HEK293T (cell line): ENCODE data around the gene MPDU1.

Experiments
- CTCF ChIA-PET: fragments of 350-600 bp; formaldehyde crosslinking; extraction: SDS; loops from one replicate; lab custom pipeline; 2021; ENCODE audit warnings: antibody characterized with exemption, inconsistent platforms; lab: Yijun Ruan, JAX
- POLR2A ChIA-PET: fragments of 350-600 bp; formaldehyde crosslinking; extraction: SDS; loops from one replicate; lab custom pipeline; 2020; ENCODE audit warnings: antibody characterized with exemption, inconsistent platforms; lab: Yijun Ruan, JAX
- DNase-seq: peaks from one replicate; pipeline ENCODE4 v3.0.0; 2012; ENCODE audit warnings: mixed read lengths; ENCODE audit errors: extremely low spot score
- ARNT ChIP-seq: fragments of 450-650 bp; IDR thresholded peaks from 2 replicates; pipeline ENCODE4 v1.6.1; 2017; ENCODE audit warnings: mild to moderate bottlenecking
- BHLHE40 ChIP-seq: fragments of 450-650 bp; IDR thresholded peaks from 2 replicates; pipeline ENCODE4 v1.6.1; 2016; ENCODE audit warnings: mild to moderate bottlenecking, moderate library complexity, borderline replicate concordance
- CTBP1 ChIP-seq: fragments of 450-650 bp; IDR thresholded peaks from 2 replicates; pipeline ENCODE4 v1.6.1; 2016; ENCODE audit warnings: borderline replicate concordance
- ELF4 ChIP-seq: fragments of 450-650 bp; IDR thresholded peaks from 2 replicates; pipeline ENCODE4 v1.6.1; 2017; ENCODE audit warnings: antibody characterized with exemption
- FOXA1 ChIP-seq: fragments of 450-650 bp; IDR thresholded peaks from 2 replicates; pipeline ENCODE4 v1.6.1; 2016; ENCODE audit warnings: mild to moderate bottlenecking
- FOXK2 ChIP-seq: fragments of 450-650 bp; IDR thresholded peaks from 2 replicates; pipeline ENCODE4 v1.6.1; 2016; ENCODE audit warnings: mild to moderate bottlenecking
- FOXM1 ChIP-seq: fragments of 450-650 bp; IDR thresholded peaks from 2 replicates; pipeline ENCODE4 v1.6.1; 2017; ENCODE audit warnings: mild to moderate bottlenecking, borderline replicate concordance
- HDGF ChIP-seq: fragments of 450-650 bp; IDR thresholded peaks from 2 replicates; pipeline ENCODE4 v1.6.1; 2017; ENCODE audit warnings: antibody characterized with exemption, borderline replicate concordance
- L3MBTL2 ChIP-seq: fragments of 450-650 bp; conservative IDR thresholded peaks from 2 replicates; pipeline ENCODE4 v1.6.1; 2016; ENCODE audit warnings: mild to moderate bottlenecking
- LEF1 ChIP-seq: fragments of 450-650 bp; IDR thresholded peaks from 2 replicates; pipeline ENCODE4 v1.6.1; 2017; ENCODE audit warnings: mild to moderate bottlenecking, borderline replicate concordance
- NFRKB ChIP-seq: fragments of 450-650 bp; IDR thresholded peaks from 2 replicates; pipeline ENCODE4 v1.6.1; 2016; ENCODE audit warnings: mild to moderate bottlenecking, moderate library complexity
- SP1 ChIP-seq: fragments of 450-650 bp; IDR thresholded peaks from 2 replicates; pipeline ENCODE4 v1.6.1; 2017
- SUZ12 ChIP-seq: fragments of 450-650 bp; IDR thresholded peaks from 2 replicates; pipeline ENCODE4 v1.6.1; 2016; ENCODE audit warnings: mild to moderate bottlenecking
- TARDBP ChIP-seq: fragments of 450-650 bp; IDR thresholded peaks from 2 replicates; pipeline ENCODE4 v1.6.1; 2016
- ZNF384 ChIP-seq: fragments of 450-650 bp; IDR thresholded peaks from 2 replicates; pipeline ENCODE4 v1.6.1; 2016
- TF ChIP-seq, protein P1 (sequence below): fragments of 450-650 bp; IDR thresholded peaks from 2 replicates; pipeline ENCODE4 v1.6.1; 2016

The MPDU1 gene

GRCh38 chr17:7575481-7575883 is 8.2 kb upstream of the MPDU1 start:
- CTCF ChIA-PET, result no interaction called here

DNA sequence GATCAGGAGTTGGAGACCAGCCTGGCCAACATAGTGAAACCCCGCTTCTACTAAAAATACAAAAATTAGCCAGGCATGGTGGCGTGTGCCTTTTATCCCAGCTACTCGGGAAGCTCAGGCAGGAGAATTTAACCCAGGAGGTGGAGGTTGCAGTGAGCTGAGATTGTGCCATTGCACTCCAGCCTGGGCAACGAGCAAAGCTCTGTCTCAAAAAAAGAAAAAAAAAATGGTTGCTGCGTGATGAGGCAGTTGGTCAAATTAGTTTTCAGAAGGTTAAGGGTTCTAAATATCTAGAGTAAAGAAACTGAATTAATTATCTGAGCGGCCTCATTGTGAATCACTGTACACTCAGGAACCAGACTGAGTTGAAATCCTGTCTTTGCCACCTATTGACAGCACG is 7.7 kb upstream of the MPDU1 start:
- ChIA-PET CTCF (no interaction called here), POLR2A (interaction anchor here (0.7 to 6.3 kb wide), 3 partner anchors 9 to 15 kb away, joined by 3 to 40 read pairs (median 3); partner anchors contain the start of genes MPDU1 and SENP3)
- no peak for DNase-seq
- TF ChIP-seq LEF1, result no peak
- no peak for TF ChIP-seq ZNF384
- no peak for TF ChIP-seq FOXA1

More at GRCh38 chr17:7575481-7575883, 8.2 kb upstream of the MPDU1 start:
- POLR2A ChIA-PET, result interaction anchor here (0.7 to 6.3 kb wide), 3 partner anchors 9 to 15 kb away, joined by 3 to 40 read pairs (median 3); partner anchors contain the start of genes MPDU1 and SENP3
- no peak for TF ChIP-seq BHLHE40
- TF ChIP-seq FOXA1, result no peak
- no peak for DNase-seq

DNA sequence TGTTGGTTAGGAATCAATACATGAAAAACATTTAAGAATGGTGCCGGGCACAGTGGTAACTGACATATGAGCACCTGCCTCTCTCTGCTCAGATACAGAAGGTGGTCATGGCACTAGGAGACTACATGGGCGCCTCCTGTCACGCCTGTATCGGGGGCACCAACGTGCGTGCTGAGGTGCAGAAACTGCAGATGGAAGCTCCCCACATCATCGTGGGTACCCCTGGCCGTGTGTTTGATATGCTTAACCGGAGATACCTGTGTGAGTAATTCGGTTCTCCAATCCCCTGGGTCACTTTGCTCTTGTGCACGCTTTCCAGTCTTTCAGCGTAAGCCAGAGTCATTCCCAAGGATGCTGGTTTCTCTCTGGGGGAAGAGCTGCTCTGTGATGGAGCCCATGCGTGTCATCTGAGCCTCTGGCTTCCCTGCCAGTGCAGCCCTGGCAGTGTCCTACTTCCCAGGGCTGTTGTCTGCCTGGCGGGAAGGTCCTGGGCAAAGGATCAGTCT is 7.2 kb upstream of the MPDU1 start:
- POLR2A ChIA-PET, result interaction anchor here (0.7 to 6.3 kb wide), 3 partner anchors 8 to 14 kb away, joined by 3 to 40 read pairs (median 3); partner anchors contain the start of genes MPDU1, SENP3 and SOX15
- DNase-seq, result no peak
- CTCF ChIA-PET, result no interaction called here
- TF ChIP-seq BHLHE40, result no peak
- TF ChIP-seq LEF1, result no peak
- TF ChIP-seq FOXA1, result no peak
- TF ChIP-seq, protein P1, sequence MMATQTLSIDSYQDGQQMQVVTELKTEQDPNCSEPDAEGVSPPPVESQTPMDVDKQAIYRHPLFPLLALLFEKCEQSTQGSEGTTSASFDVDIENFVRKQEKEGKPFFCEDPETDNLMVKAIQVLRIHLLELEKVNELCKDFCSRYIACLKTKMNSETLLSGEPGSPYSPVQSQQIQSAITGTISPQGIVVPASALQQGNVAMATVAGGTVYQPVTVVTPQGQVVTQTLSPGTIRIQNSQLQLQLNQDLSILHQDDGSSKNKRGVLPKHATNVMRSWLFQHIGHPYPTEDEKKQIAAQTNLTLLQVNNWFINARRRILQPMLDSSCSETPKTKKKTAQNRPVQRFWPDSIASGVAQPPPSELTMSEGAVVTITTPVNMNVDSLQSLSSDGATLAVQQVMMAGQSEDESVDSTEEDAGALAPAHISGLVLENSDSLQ, result no peak
- TF ChIP-seq CTBP1, result no peak
- TF ChIP-seq SP1, result no peak
- TF ChIP-seq FOXM1, result no peak
- TF ChIP-seq L3MBTL2, result no peak; the same call in 1 of the 2 replicates
- TF ChIP-seq TARDBP, result no peak

DNA sequence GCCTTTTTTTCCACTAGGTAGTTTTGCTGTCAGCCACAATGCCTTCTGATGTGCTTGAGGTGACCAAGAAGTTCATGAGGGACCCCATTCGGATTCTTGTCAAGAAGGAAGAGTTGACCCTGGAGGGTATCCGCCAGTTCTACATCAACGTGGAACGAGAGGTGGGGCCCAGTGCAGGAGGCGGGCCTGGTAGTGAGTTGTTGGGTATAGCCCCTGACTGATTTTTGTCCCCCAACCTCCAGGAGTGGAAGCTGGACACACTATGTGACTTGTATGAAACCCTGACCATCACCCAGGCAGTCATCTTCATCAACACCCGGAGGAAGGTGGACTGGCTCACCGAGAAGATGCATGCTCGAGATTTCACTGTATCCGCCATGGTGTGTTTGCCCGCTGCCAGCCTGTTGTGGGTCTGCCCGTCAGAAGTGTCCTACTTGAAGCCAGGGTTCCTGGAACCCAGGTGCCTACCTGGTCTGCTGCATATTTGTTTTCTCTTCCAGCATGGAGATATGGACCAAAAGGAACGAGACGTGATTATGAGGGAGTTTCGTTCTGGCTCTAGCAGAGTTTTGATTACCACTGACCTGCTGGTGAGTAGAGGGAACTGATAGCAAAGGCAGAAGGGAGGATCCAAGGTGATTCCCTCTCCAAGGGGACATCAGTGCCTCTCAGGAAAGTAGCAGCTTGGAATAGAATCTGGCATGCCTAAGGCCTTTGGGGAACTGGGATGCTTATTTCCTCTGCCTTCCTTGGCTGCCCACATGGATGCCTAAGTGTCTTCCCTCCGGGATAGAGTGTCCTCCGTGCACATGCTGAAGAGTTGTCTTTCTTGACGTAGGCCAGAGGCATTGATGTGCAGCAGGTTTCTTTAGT is 6.1 kb upstream of the MPDU1 start:
- TF ChIP-seq FOXM1 (no peak), L3MBTL2 (no peak), LEF1 (no peak), ZNF384 (no peak), FOXA1 (no peak), NFRKB (no peak), ELF4 (no peak), SUZ12 (no peak), SP1 (no peak), TARDBP (no peak), HDGF (no peak), BHLHE40 (no peak), FOXK2 (no peak), CTBP1 (no peak), ARNT (no peak)
- TF ChIP-seq, protein P1, result no peak
- ChIA-PET CTCF (interaction anchor here (0.6 kb wide), 1 partner anchor 228 kb away, joined by 3 read pairs; no protein-coding TSS in a partner anchor), POLR2A (no interaction called here)
- DNase-seq, result no peak

DNA sequence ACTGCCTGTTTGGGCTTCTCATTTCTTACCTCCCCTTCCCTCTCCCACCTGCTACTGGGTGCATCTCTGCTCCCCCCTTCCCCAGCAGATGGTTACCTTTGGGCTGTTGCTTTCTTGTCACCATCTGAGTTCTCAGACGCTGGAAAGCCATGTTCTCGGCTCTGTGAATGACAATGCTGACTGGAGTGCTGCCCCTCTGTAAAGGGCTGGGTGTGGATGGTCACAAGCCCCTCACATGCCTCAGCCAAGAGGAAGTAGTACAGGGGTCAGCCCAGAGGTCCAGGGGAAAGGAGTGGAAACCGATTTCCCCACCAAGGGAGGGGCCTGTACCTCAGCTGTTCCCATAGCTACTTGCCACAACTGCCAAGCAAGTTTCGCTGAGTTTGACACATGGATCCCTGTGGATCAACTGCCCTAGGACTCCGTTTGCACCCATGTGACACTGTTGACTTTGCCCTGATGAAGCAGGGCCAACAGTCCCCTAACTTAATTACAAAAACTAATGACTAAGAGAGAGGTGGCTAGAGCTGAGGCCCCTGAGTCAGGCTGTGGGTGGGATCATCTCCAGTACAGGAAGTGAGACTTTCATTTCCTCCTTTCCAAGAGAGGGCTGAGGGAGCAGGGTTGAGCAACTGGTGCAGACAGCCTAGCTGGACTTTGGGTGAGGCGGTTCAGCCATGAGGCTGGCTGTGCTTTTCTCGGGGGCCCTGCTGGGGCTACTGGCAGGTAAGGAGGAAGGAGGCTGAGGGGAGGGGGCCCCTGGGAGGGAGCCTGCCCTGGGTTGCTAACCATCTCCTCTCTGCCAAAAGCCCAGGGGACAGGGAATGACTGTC is 4.4 kb upstream of the MPDU1 start, which contains the start of gene CD68:
TSS of gene CD68 (plus strand) at position 638 of the 833 bp plus-strand sequence. CDS start at position 678, 40 bp downstream.
- TF ChIP-seq HDGF (no peak), ELF4 (peak; percentile 65), NFRKB (peak; percentile 43; the same call in 1 of the 2 replicates)
- TF ChIP-seq, protein P1, result 0 out of 2 replicates have a peak, but pooled peaks have one; percentile 6
- no peak for DNase-seq
- ChIA-PET POLR2A (interaction anchor here (0.7 to 2.6 kb wide), 3 partner anchors 18 to 177 kb away, joined by 3 to 16 read pairs (median 4); partner anchors contain the start of genes SENP3, TP53 and WRAP53), CTCF (interaction anchor here (0.6 to 0.7 kb wide), 2 partner anchors 105 to 299 kb away, joined by 3 to 4 read pairs; no protein-coding TSS in a partner anchor)
